Coronary artery (tissue), 2 donors: ENCODE measurements around the gene ST3GAL4.
A peak's percentile ranks its signal among the peaks of the same experiment; 100 is the strongest.

Source experiments
- DNase-seq: peaks from one replicate; pipeline ENCODE4 v3.0.0-alpha.2; 2017; ENCODE audit warnings: low spot score
- H3K27ac ChIP-seq, 2 donors: fragments of 200-600 bp; sonication (generic); one replicate each; pipeline ENCODE4 v1.5.1; 2016 to 2019
- H3K4me3 ChIP-seq: fragments of 200-600 bp; sonication (generic); 2 replicates; pipeline ENCODE4 v1.5.1; 2016; ENCODE audit warnings: mild to moderate bottlenecking, moderate library complexity
- CTCF ChIP-seq: fragments of 200-600 bp; sonication (generic); IDR thresholded peaks from one replicate; pipeline ENCODE4 v1.5.1; 2019; ENCODE audit warnings: antibody characterized with exemption

ST3GAL4 gene

DNA sequence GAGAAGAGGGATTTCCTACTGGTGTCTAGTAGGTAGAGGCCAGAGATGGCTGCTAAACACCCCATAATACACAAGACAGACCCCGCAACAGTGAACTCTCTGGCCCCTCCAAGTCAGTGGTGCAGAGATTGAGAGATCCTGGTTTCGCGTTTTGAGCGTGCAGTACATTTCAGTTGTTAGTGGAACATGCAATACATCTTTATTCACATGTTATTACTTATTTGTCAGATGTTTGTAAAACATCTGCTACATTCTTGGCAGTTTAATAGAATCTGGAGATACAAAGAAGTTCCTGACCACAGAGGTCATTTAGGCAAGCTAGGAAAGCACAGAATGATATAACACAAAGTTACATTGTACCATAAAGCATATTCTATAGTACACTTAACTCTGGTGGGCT lies 41.5 kb downstream of the ST3GAL4 start:
- TF ChIP-seq CTCF: no peak
- Histone ChIP-seq H3K4me3 (no peak overlapping the region), H3K27ac (peak overlapping the region in 1 of 2 donors; percentile 40)
- DNase-seq: no peak

DNA sequence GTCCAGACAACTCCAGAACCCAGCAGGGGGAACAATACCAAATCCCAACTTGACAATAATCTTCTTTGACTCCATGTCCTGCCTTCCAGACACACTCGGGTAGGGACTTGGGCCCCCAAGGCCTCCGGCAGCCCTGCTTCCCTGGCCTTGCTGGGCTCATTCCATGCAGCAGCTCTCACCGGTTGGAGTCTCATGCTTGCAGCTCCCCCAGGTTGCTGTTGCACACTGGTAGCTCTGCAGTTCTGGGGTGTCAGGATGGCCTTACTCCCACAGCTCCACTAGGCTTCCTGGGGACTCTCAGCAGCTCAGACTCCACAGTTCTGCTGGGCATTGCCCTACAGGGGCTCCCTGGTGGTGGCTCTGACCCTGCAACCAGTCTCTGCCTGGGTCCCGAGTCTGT lies 42.8 kb downstream of the ST3GAL4 start:
- no peak for DNase-seq
- TF ChIP-seq CTCF: no peak
- peak overlapping the region in 1 of 2 donors; percentile 32 for H3K27ac ChIP-seq
- no peak overlapping the region for H3K4me3 ChIP-seq

- no peak for DNase-seq
- Histone ChIP-seq H3K27ac (peak overlapping the region in 1 of 2 donors; percentile 32), H3K4me3 (no peak overlapping the region)
- no peak for TF ChIP-seq CTCF
Observed at GRCh38 chr11:126398721-126399120, 43.2 kb downstream of the ST3GAL4 start.

- H3K27ac ChIP-seq: no peak overlapping the region
Observed at GRCh38 chr11:126400019-126400418, 44.5 kb downstream of the ST3GAL4 start.

DNA sequence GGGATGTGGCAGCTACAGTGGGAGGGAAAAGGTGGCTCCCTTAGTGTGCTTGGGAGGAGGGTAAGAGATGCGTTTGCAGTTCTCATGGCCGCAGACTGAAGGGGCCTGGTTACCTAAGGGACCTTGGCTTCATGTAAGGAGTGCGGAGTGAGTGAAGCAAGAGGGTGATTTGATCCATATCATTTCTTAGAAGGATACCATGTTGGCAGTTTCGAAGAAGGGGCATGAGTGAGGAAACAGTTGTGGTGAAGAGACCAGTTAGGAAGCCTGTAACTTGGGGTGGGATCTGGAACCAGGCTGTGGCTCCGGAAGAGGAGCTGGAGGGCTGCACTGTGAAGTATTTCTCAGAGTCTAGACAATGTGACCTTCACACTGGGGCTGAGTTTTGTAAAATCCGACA lies 45.0 kb downstream of the ST3GAL4 start:
- no peak for TF ChIP-seq CTCF
- Histone ChIP-seq H3K4me3 (no peak overlapping the region), H3K27ac (no peak overlapping the region)
- DNase-seq: no peak

More at GRCh38 chr11:126400019-126400418, 44.5 kb downstream of the ST3GAL4 start:
- H3K4me3 ChIP-seq: no peak overlapping the region
- no peak for DNase-seq
- no peak for TF ChIP-seq CTCF

DNA sequence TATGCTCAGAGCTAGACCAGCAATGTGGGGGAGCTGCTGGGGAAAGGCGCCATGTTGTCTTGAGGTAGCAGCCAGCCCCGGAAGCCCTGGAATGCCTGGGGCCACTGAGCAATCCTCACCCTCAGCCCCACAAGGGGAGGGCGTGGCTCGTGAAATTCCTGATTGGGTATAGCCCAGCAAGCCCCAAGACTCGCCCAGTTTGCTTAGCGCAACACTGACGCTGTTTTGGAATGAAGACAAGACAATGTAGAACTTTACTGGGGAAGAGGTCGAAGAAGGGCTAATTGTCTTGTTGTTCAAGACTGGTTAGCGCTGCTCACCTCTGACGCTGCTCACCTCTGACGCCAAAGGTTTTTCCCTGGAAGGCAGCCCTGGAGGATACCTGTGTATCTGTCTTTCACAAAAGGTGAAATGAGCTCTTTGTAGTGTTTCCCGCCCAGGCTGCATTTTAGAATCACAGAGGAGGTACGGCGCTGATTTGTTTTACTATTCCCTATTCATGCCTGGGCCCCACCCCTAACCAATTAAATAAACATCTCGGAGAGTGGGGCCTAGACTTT lies 47.6 kb downstream of the ST3GAL4 start:
- no peak for TF ChIP-seq CTCF
- H3K27ac ChIP-seq: peak overlapping the region in 1 of 2 donors; percentile 36
- no peak for DNase-seq
- no peak overlapping the region for H3K4me3 ChIP-seq

GRCh38 chr11:126403658-126404057 lies 48.2 kb downstream of the ST3GAL4 start:
- peak overlapping the region in 1 of 2 donors; percentile 36 for H3K27ac ChIP-seq
- H3K4me3 ChIP-seq: no peak overlapping the region
- DNase-seq: no peak
- TF ChIP-seq CTCF: no peak
